ENCODE results near the gene FBXO11. TPM values are rescaled to one million over a fixed set of nuclear protein-coding genes. Genes with fewer than 3 reads are reported as not detected.

The FBXO11 gene
- 58.9 TPM for total RNA-seq (2021; ENCODE audit: unreplicated experiment)
- 22.5 TPM for polyA plus RNA-seq (2012; ENCODE audit: insufficient read length)
- percentile 92 among the genes with signal in this experiment for Bru-seq, nascent RNA
- percentile 87 among the genes with signal in this experiment for BruChase-seq, experiment 1, labeled RNA remaining after a 2-hour chase
- BruChase-seq, experiment 2, labeled RNA remaining after a 6-hour chase: percentile 86 among the genes with signal in this experiment
- long read RNA-seq, full-length matches to known transcripts: 85 of 140 reads
- long read RNA-seq, partial matches to known transcripts: 17 of 140 reads
- long read RNA-seq, other reads (novel, unspliced or antisense): 38 of 140 reads

- BruUV-seq (replicated peaks): no TSS peak
- intact Hi-C loops (cut with micrococcal nuclease; ENCODE audit: unreplicated experiment) (loop anchor here (2.0 kb wide), 1 partner anchor 200 kb away; no protein-coding TSS in a partner anchor), in situ Hi-C loops (cut with HindIII; ENCODE audit: low pct_unique_long_range_greater_than_20kb, low sequenced_read_pairs) (no loop called here)
- Histone ChIP-seq H3K27ac (ENCODE audit: low read length) (peak within 1 kb of the TSS; percentile 97), H3K9me3 (ENCODE audit: control insufficient read depth, insufficient read depth, low read depth, low read length) (no peaks in the 10 kb centered on the region), H3K27me3 (ENCODE audit: control insufficient read depth, insufficient read depth, low read length) (no peaks in the 10 kb centered on the region), H3K4me3 (ENCODE audit: low read depth in 2 of 2, low read length in 2 of 2) (peak within 1 kb of the TSS; percentile 91 to 98), H3K4me1 (ENCODE audit: control insufficient read depth, insufficient read depth, low read length) (peaks cover 20% of the 10 kb centered on the region), H3K36me3 (ENCODE audit: control insufficient read depth, insufficient read depth, low read length) (peaks cover 5% of the 10 kb centered on the region; the same call in 1 of the 2 replicates)
- POLR2A ChIA-PET: interaction anchor here (0.6 to 0.7 kb wide), 2 partner anchors 199 to 1119 kb away, joined by 3 to 4 read pairs; no protein-coding TSS in a partner anchor
- peak; percentile 93 for ATAC-seq
- CTCF ChIA-PET: no interaction called here
- peak; percentile 86 for DNase-seq (ENCODE audit: low read depth, low spot score)
- no peak for TF ChIP-seq REST (IDR thresholded peaks at IDR 0.05; ENCODE audit: insufficient read depth in 1 of 2, low read depth in 2 of 2, low read length in 1 of 2)
- TF ChIP-seq TCF7L2 (IDR thresholded peaks at IDR 0.05; ENCODE audit: low read depth, low read length): no peak
- peak; percentile 76; the same call in 1 of the 2 replicates for TF ChIP-seq POLR2AphosphoS5 (IDR thresholded peaks at IDR 0.05; ENCODE audit: low read depth, low read length)
- TF ChIP-seq CTCF (IDR thresholded peaks at IDR 0.05): no peak; the same call in 1 of the 2 replicates
- TF ChIP-seq SIN3A (IDR thresholded peaks at IDR 0.05; ENCODE audit: borderline replicate concordance, insufficient read depth, low read depth, low read length): 0 out of 2 replicates have a peak, but pooled peaks have one; percentile 47
Measured at GRCh38 chr2:47906157-47907038, at the start of gene FBXO11. Gene FBXO11, minus strand, starts transcription at chr2:47906498. Its CDS starts 778 bp downstream, at chr2:47905720.

- no peak for ATAC-seq
- ChIA-PET CTCF (no interaction called here), POLR2A (interaction anchor here (0.6 kb wide), 1 partner anchor 21 kb away, joined by 11 read pairs; no protein-coding TSS in a partner anchor)
- DNase-seq (ENCODE audit: low read depth, low spot score): no peak
- H3K4me3 ChIP-seq (ENCODE audit: low read depth in 2 of 2, low read length in 2 of 2): no peak overlapping the region
- H3K27me3 ChIP-seq (ENCODE audit: control insufficient read depth, insufficient read depth, low read length): no peaks in the 10 kb centered on the region; the same call in 1 of the 2 replicates
- in situ Hi-C loops (cut with HindIII; ENCODE audit: low pct_unique_long_range_greater_than_20kb, low sequenced_read_pairs): no loop called here
- TF ChIP-seq CTCF (IDR thresholded peaks at IDR 0.05) (no peak), SIN3A (IDR thresholded peaks at IDR 0.05; ENCODE audit: borderline replicate concordance, insufficient read depth, low read depth, low read length) (no peak), TCF7L2 (IDR thresholded peaks at IDR 0.05; ENCODE audit: low read depth, low read length) (no peak), REST (IDR thresholded peaks at IDR 0.05; ENCODE audit: insufficient read depth in 1 of 2, low read depth in 2 of 2, low read length in 1 of 2) (no peak), POLR2AphosphoS5 (IDR thresholded peaks at IDR 0.05; ENCODE audit: low read depth, low read length) (no peak)
- H3K36me3 ChIP-seq (ENCODE audit: control insufficient read depth, insufficient read depth, low read length): no peaks in the 10 kb centered on the region
- H3K9me3 ChIP-seq (ENCODE audit: control insufficient read depth, insufficient read depth, low read depth, low read length): no peaks in the 10 kb centered on the region
- no TSS peak for BruUV-seq (replicated peaks)
- no peaks in the 10 kb centered on the region for H3K4me1 ChIP-seq (ENCODE audit: control insufficient read depth, insufficient read depth, low read length)
- intact Hi-C loops (cut with micrococcal nuclease; ENCODE audit: unreplicated experiment): no loop called here
- H3K27ac ChIP-seq (ENCODE audit: low read length): no peak overlapping the region
Measured at GRCh38 chr2:47950340-47951301, 44.3 kb upstream of the FBXO11 start.
